ENCODE measurements around the gene TNNT2. TPM values are rescaled to one million over a fixed set of nuclear protein-coding genes. Genes with fewer than 3 reads are reported as not detected.

The TNNT2 gene
- total RNA-seq, 1 donor from 2014 or later, result 13.2 TPM

- Histone ChIP-seq H3K9me3 (ENCODE audit: low read depth) (no peaks in the 10 kb centered on the region), H4K20me1 (ENCODE audit: low read depth) (no peaks in the 10 kb centered on the region), H3K27me3 (peaks cover 1% of the 10 kb centered on the region), H3F3A (ENCODE audit: low read depth) (no peaks in the 10 kb centered on the region), H3K4me2 (no peak overlapping the region), H3K36me3 (no peaks in the 10 kb centered on the region), H3K9ac (no peak overlapping the region), H3K4me1 (peaks cover 3% of the 10 kb centered on the region), H2AFZ (replicated peaks) (peak overlapping the region; percentile 52), H3K27ac (no peak overlapping the region), H3K4me3 (no peak overlapping the region), H3K79me2 (ENCODE audit: low read depth) (no peaks in the 10 kb centered on the region)
- peak; percentile 85 for DNase-seq (ENCODE audit: low spot score)
- no peak for TF ChIP-seq EZH2phosphoT487 (IDR thresholded peaks at IDR 0.05)
- TF ChIP-seq EZH2 (IDR thresholded peaks at IDR 0.05), result no peak
- peak; percentile 87 for TF ChIP-seq CTCF (IDR thresholded peaks at IDR 0.05)
- no peaks in the 10 kb centered on the region for H3K36me3 Mint-ChIP-seq
- no peak overlapping the region for H3K4me3 Mint-ChIP-seq
- peaks cover 11% of the 10 kb centered on the region for H3K4me1 Mint-ChIP-seq
- no peaks in the 10 kb centered on the region for H3K9me3 Mint-ChIP-seq
- H3K27me3 Mint-ChIP-seq (ENCODE audit: insufficient read depth, low read depth), result no peaks in the 10 kb centered on the region
- peak overlapping the region; percentile 18 for H3K27ac Mint-ChIP-seq
Observed at GRCh38 chr1:201408176-201408833, 30.8 kb upstream of the TNNT2 start.

- Histone ChIP-seq H3K36me3 (no peaks in the 10 kb centered on the region), H3K4me2 (no peak overlapping the region), H3K79me2 (ENCODE audit: low read depth) (no peaks in the 10 kb centered on the region), H2AFZ (replicated peaks) (no peak overlapping the region), H4K20me1 (ENCODE audit: low read depth) (no peaks in the 10 kb centered on the region), H3K27me3 (peaks cover 9% of the 10 kb centered on the region), H3F3A (ENCODE audit: low read depth) (no peaks in the 10 kb centered on the region), H3K9ac (no peak overlapping the region), H3K4me1 (peaks cover 3% of the 10 kb centered on the region), H3K27ac (no peak overlapping the region), H3K9me3 (ENCODE audit: low read depth) (no peaks in the 10 kb centered on the region), H3K4me3 (no peak overlapping the region)
- DNase-seq (ENCODE audit: low spot score), result no peak
- H3K9me3 Mint-ChIP-seq, result no peaks in the 10 kb centered on the region
- no peak overlapping the region for H3K27ac Mint-ChIP-seq
- no peaks in the 10 kb centered on the region for H3K27me3 Mint-ChIP-seq (ENCODE audit: insufficient read depth, low read depth)
- peaks cover 11% of the 10 kb centered on the region for H3K4me1 Mint-ChIP-seq
- H3K36me3 Mint-ChIP-seq, result no peaks in the 10 kb centered on the region
- no peak overlapping the region for H3K4me3 Mint-ChIP-seq
- no peak for TF ChIP-seq EZH2 (IDR thresholded peaks at IDR 0.05)
- no peak for TF ChIP-seq EZH2phosphoT487 (IDR thresholded peaks at IDR 0.05)
- no peak for TF ChIP-seq CTCF (IDR thresholded peaks at IDR 0.05)
Observed at GRCh38 chr1:201406831-201407406, 29.4 kb upstream of the TNNT2 start.

GRCh38 chr1:201405484-201405831 lies 28.0 kb upstream of the TNNT2 start:
- Histone ChIP-seq H3K36me3 (no peaks in the 10 kb centered on the region), H3K9ac (no peak overlapping the region), H3K27ac (no peak overlapping the region), H3K4me2 (no peak overlapping the region), H3K4me3 (no peak overlapping the region), H3K27me3 (peaks cover 23% of the 10 kb centered on the region), H3K9me3 (ENCODE audit: low read depth) (no peaks in the 10 kb centered on the region), H3K4me1 (peaks cover 3% of the 10 kb centered on the region), H4K20me1 (ENCODE audit: low read depth) (no peaks in the 10 kb centered on the region), H2AFZ (replicated peaks) (no peak overlapping the region), H3K79me2 (ENCODE audit: low read depth) (no peaks in the 10 kb centered on the region), H3F3A (ENCODE audit: low read depth) (no peaks in the 10 kb centered on the region)
- TF ChIP-seq EZH2phosphoT487 (IDR thresholded peaks at IDR 0.05), result no peak
- TF ChIP-seq CTCF (IDR thresholded peaks at IDR 0.05), result no peak
- no peak for TF ChIP-seq EZH2 (IDR thresholded peaks at IDR 0.05)
- Mint-ChIP-seq H3K4me3 (no peak overlapping the region), H3K36me3 (no peaks in the 10 kb centered on the region), H3K4me1 (peaks cover 11% of the 10 kb centered on the region), H3K27me3 (ENCODE audit: insufficient read depth, low read depth) (peaks cover 9% of the 10 kb centered on the region), H3K9me3 (no peaks in the 10 kb centered on the region), H3K27ac (peak overlapping the region; percentile 69)
- no peak for DNase-seq (ENCODE audit: low spot score)

Data from neural progenitor cell (in vitro differentiated cells).